Astrocyte (in vitro differentiated cells and primary cell): ENCODE measurements around the gene NSD1. TPM values are rescaled to one million over a fixed set of nuclear protein-coding genes. Genes with fewer than 3 reads are reported as not detected.

ENCODE experiments used
- DNase-seq: peaks from one replicate; pipeline ENCODE4 v3.0.0-alpha.2; 2010; ENCODE audit warnings: low read depth
- FAIRE-seq: peaks from 2 replicates; lab custom pipeline; 2011; peaks lifted over from hg19 to GRCh38; lab: Jason Lieb, UNC
- H2AFZ ChIP-seq: 2 replicates; pipeline ENCODE4 v1.6.0; 2012; ENCODE audit warnings: low read depth, low read length, inconsistent platforms
- H3K27ac ChIP-seq: 2 replicates; pipeline ENCODE4 v1.5.1; 2011; ENCODE audit warnings: low read depth, low read length, inconsistent platforms
- H3K27me3 ChIP-seq: 2 replicates; pipeline ENCODE4 v1.6.0; 2011; ENCODE audit warnings: low read length, inconsistent platforms; ENCODE audit not compliant: insufficient read depth
- H3K36me3 ChIP-seq: 2 replicates; pipeline ENCODE4 v1.5.1; 2011; ENCODE audit warnings: low read length, inconsistent platforms; ENCODE audit not compliant: insufficient read depth
- H3K4me1 ChIP-seq: 2 replicates; pipeline ENCODE4 v1.5.1; 2011; ENCODE audit warnings: low read length, inconsistent platforms; ENCODE audit not compliant: insufficient read depth
- H3K4me2 ChIP-seq: 2 replicates; pipeline ENCODE4 v1.6.0; 2012; ENCODE audit warnings: low read length, inconsistent platforms
- H3K4me3 ChIP-seq: 2 replicates; pipeline ENCODE4 v1.5.1; 2011; ENCODE audit warnings: low read depth, mild to moderate bottlenecking, low read length, inconsistent platforms; ENCODE audit not compliant: insufficient read depth
- H3K79me2 ChIP-seq: 2 replicates; pipeline ENCODE4 v1.6.0; 2012; ENCODE audit warnings: mild to moderate bottlenecking, low read length, inconsistent platforms; ENCODE audit not compliant: insufficient read depth
- H3K9ac ChIP-seq: 2 replicates; pipeline ENCODE4 v1.6.0; 2012; ENCODE audit warnings: mild to moderate bottlenecking, low read length, inconsistent platforms
- H3K9me3 ChIP-seq: 2 replicates; pipeline ENCODE4 v1.5.1; 2012; ENCODE audit warnings: low read depth, mild to moderate bottlenecking, low read length, inconsistent platforms; ENCODE audit not compliant: insufficient read depth
- H4K20me1 ChIP-seq: 2 replicates; pipeline ENCODE4 v1.6.0; 2012; ENCODE audit warnings: low read length, inconsistent platforms; ENCODE audit not compliant: insufficient read depth
- H3K27ac Mint-ChIP-seq: one replicate; pipeline ENCODE4 v1.8.0; 2021; ENCODE audit warnings: mild to moderate bottlenecking, mixed read lengths; ENCODE audit not compliant: unreplicated experiment
- H3K27me3 Mint-ChIP-seq: one replicate; pipeline ENCODE4 v1.8.0; 2021; ENCODE audit warnings: low read depth, mixed read lengths; ENCODE audit not compliant: unreplicated experiment
- H3K36me3 Mint-ChIP-seq: one replicate; pipeline ENCODE4 v1.8.0; 2021; ENCODE audit warnings: low read depth, mixed read lengths; ENCODE audit not compliant: unreplicated experiment
- H3K4me1 Mint-ChIP-seq: one replicate; pipeline ENCODE4 v1.8.0; 2021; ENCODE audit warnings: low read depth, mixed read lengths; ENCODE audit not compliant: unreplicated experiment
- H3K4me3 Mint-ChIP-seq: one replicate; pipeline ENCODE4 v1.8.0; 2021; ENCODE audit warnings: mild to moderate bottlenecking, moderate library complexity, mixed read lengths; ENCODE audit not compliant: unreplicated experiment
- H3K9me3 Mint-ChIP-seq: one replicate; pipeline ENCODE4 v1.8.0; 2021; ENCODE audit warnings: mild to moderate bottlenecking, mixed read lengths; ENCODE audit not compliant: unreplicated experiment
- CTCF ChIP-seq: IDR thresholded peaks from 2 replicates; pipeline ENCODE4 v1.5.1; 2011; ENCODE audit warnings: low read depth, mild to moderate bottlenecking, inconsistent platforms, low read length, moderate library complexity; ENCODE audit not compliant: insufficient read depth
- EZH2 ChIP-seq: IDR thresholded peaks from 2 replicates; pipeline ENCODE4 v1.6.1; 2012; ENCODE audit warnings: mild to moderate bottlenecking, low read length, inconsistent platforms; ENCODE audit not compliant: insufficient read depth
- total RNA-seq: library from RNA; stranded (reverse); gene quantifications from 2 replicates; pipeline ENCODE4 v1.2.1, GENCODE V29; 2021

Gene NSD1
- total RNA-seq, 1 donor from 2014 or later = 71.9 TPM

GRCh38 chr5:177204281-177204680, 70.7 kb downstream of the NSD1 start:
- Mint-ChIP-seq H3K4me3 (no peak overlapping the region), H3K27ac (no peak overlapping the region), H3K36me3 (peaks cover 6% of the 10 kb centered on the region), H3K9me3 (no peaks in the 10 kb centered on the region), H3K27me3 (no peaks in the 10 kb centered on the region), H3K4me1 (no peaks in the 10 kb centered on the region)
- Histone ChIP-seq H3K27me3 (no peaks in the 10 kb centered on the region), H3K4me1 (no peaks in the 10 kb centered on the region), H3K4me2 (no peak overlapping the region), H3K27ac (no peak overlapping the region), H4K20me1 (peaks cover 10% of the 10 kb centered on the region), H3K79me2 (peaks cover 21% of the 10 kb centered on the region), H3K36me3 (peaks cover 13% of the 10 kb centered on the region), H2AFZ (no peak overlapping the region), H3K4me3 (no peak overlapping the region), H3K9me3 (no peaks in the 10 kb centered on the region), H3K9ac (no peak overlapping the region)
- no peak for DNase-seq
- no peak for FAIRE-seq
- TF ChIP-seq EZH2 = no peak
- TF ChIP-seq CTCF = no peak

- TF ChIP-seq EZH2 (no peak), CTCF (no peak)
- H3K4me1 Mint-ChIP-seq = no peaks in the 10 kb centered on the region
- H3K79me2 ChIP-seq = peaks cover 19% of the 10 kb centered on the region
Measured at GRCh38 chr5:177209610-177210009, 76.0 kb downstream of the NSD1 start.

GRCh38 chr5:177212242-177212641, 78.7 kb downstream of the NSD1 start:
- peaks cover 37% of the 10 kb centered on the region for H3K36me3 ChIP-seq
- no peak overlapping the region for H3K4me2 ChIP-seq
- no peak for FAIRE-seq
- peaks cover 38% of the 10 kb centered on the region for H4K20me1 ChIP-seq
- H2AFZ ChIP-seq = no peak overlapping the region
- H3K4me3 Mint-ChIP-seq = no peak overlapping the region
- DNase-seq = no peak
- no peak for TF ChIP-seq CTCF
- TF ChIP-seq EZH2 = no peak
- no peak overlapping the region for H3K4me3 ChIP-seq
- H3K79me2 ChIP-seq = peaks cover 44% of the 10 kb centered on the region
- no peaks in the 10 kb centered on the region for H3K27me3 ChIP-seq
- peaks cover 17% of the 10 kb centered on the region for H3K36me3 Mint-ChIP-seq
- no peaks in the 10 kb centered on the region for H3K9me3 ChIP-seq
- no peak overlapping the region for H3K27ac ChIP-seq
- peak overlapping the region; percentile 9 for H3K27ac Mint-ChIP-seq
- no peaks in the 10 kb centered on the region for H3K9me3 Mint-ChIP-seq
- H3K4me1 Mint-ChIP-seq = no peaks in the 10 kb centered on the region
- H3K4me1 ChIP-seq = no peaks in the 10 kb centered on the region
- H3K27me3 Mint-ChIP-seq = no peaks in the 10 kb centered on the region
- no peak overlapping the region for H3K9ac ChIP-seq

More at GRCh38 chr5:177209610-177210009, 76.0 kb downstream of the NSD1 start:
- Histone ChIP-seq H3K4me2 (no peak overlapping the region), H2AFZ (no peak overlapping the region), H3K36me3 (peaks cover 37% of the 10 kb centered on the region), H3K27ac (no peak overlapping the region), H3K4me1 (no peaks in the 10 kb centered on the region), H4K20me1 (peaks cover 15% of the 10 kb centered on the region), H3K4me3 (no peak overlapping the region), H3K27me3 (no peaks in the 10 kb centered on the region), H3K9me3 (no peaks in the 10 kb centered on the region), H3K9ac (no peak overlapping the region)
- DNase-seq (no peak), FAIRE-seq (no peak)
- Mint-ChIP-seq H3K4me3 (no peak overlapping the region), H3K9me3 (no peaks in the 10 kb centered on the region), H3K27me3 (no peaks in the 10 kb centered on the region), H3K27ac (no peak overlapping the region), H3K36me3 (peaks cover 15% of the 10 kb centered on the region)
